Measurements from ENCODE around the gene FGGY. TPM values are rescaled to one million over a fixed set of nuclear protein-coding genes. Genes with fewer than 3 reads are reported as not detected.

The FGGY gene
- total RNA-seq, 1 donor from 2014 or later: 16.4 TPM

DNA sequence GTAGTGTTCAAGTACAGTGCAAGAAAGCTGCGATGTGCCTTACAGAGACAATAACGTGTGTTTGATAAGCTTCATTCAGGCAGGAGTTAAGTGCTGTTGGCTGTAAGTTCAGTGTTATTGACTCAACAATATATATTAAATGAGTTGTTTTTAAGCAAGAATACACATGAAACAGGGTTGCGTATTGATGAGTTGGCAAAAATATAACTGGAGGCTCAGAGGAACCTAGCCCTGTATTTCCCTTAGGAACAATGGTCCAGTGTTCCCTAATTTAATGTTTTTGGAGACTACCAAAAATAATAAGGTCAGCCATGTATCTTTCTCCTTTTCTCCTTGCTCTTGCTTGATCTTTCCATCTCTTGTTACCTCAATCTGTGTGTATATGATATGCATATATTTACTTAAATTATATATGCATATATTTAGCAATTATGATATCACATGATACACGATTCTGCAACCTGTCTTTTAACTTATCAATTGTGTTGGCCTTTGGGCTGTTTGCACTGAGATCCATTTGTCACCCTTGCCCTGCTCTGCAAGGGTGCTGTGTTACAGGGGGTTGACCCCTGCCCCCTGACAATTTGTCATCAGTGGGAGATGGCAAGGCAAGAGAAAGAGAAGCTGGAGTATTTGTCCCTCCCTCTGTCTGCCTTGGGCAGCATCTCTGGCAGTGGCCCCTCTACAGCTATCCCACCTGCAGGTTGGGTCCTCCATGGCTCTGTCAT is 109.7 kb downstream of the FGGY start:
- H3K4me3 Mint-ChIP-seq: no peak overlapping the region
- DNase-seq (ENCODE audit: low read depth, low spot score): no peak
- TF ChIP-seq, protein P1, sequence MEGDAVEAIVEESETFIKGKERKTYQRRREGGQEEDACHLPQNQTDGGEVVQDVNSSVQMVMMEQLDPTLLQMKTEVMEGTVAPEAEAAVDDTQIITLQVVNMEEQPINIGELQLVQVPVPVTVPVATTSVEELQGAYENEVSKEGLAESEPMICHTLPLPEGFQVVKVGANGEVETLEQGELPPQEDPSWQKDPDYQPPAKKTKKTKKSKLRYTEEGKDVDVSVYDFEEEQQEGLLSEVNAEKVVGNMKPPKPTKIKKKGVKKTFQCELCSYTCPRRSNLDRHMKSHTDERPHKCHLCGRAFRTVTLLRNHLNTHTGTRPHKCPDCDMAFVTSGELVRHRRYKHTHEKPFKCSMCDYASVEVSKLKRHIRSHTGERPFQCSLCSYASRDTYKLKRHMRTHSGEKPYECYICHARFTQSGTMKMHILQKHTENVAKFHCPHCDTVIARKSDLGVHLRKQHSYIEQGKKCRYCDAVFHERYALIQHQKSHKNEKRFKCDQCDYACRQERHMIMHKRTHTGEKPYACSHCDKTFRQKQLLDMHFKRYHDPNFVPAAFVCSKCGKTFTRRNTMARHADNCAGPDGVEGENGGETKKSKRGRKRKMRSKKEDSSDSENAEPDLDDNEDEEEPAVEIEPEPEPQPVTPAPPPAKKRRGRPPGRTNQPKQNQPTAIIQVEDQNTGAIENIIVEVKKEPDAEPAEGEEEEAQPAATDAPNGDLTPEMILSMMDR (conservative IDR thresholded peaks at IDR 0.05): no peak
- no peak overlapping the region for H3K27ac Mint-ChIP-seq (ENCODE audit: unreplicated experiment)
- no peaks in the 10 kb centered on the region for H3K27me3 Mint-ChIP-seq (ENCODE audit: low read depth)
- peaks cover 3% of the 10 kb centered on the region for H3K36me3 Mint-ChIP-seq (ENCODE audit: low read depth)
- H3K9me3 Mint-ChIP-seq: peaks cover 6% of the 10 kb centered on the region
- H3K4me1 Mint-ChIP-seq: peaks cover 44% of the 10 kb centered on the region

DNA sequence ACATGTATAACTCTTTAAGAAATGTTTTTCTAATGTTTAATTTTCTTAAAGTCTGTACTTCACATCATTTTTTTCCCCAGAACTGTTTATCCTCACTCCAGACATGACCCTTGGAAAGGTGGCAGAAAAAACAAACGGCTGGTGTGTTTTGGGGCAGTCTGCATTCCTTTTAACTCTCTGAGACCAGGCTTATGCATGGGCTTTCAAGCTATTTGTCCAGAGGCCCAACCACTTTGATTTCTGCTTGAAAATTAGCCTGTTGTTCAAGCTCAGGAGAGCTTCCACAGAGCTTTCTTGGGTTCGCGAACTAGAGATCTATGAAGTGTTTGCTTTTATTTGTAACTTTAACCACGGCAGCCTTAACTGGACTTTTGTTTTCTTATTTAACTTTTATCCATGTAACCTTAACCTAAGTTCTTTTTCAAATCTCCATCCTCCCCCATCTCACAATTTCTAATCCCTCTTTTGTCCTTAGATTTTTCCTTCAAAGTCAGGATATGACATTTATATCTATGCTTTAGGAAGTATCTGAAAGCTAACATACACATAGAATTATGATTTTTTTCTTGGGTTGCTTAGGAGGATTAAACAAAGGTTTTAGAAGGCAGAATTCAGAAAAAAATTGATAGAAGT is 111.8 kb downstream of the FGGY start:
- Mint-ChIP-seq H3K27me3 (ENCODE audit: low read depth) (no peaks in the 10 kb centered on the region), H3K4me3 (no peak overlapping the region), H3K4me1 (peaks cover 31% of the 10 kb centered on the region), H3K9me3 (peaks cover 5% of the 10 kb centered on the region), H3K36me3 (ENCODE audit: low read depth) (peaks cover 3% of the 10 kb centered on the region), H3K27ac (ENCODE audit: unreplicated experiment) (peak overlapping the region; percentile 53)
- TF ChIP-seq, protein P1 (conservative IDR thresholded peaks at IDR 0.05): no peak
- DNase-seq (ENCODE audit: low read depth, low spot score): no peak

DNA sequence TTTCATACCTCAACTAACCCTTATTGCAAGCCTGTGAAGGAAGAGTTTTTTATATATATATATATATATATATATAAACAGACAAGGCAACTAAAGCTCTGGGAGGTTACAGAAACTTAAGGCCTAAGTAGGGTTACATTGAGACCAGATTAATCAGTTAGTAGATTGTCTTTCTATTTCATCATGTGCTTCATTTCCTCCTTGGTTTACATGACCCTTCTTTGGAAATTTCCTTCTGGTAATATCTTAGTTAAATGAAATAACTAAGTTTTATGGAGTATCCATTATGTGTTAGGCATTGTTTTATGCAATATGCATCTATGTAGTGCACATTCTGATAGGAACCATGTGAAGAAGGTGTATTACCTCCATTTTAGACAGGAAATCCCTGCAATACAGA is 112.7 kb downstream of the FGGY start:
- no peaks in the 10 kb centered on the region for H3K27me3 Mint-ChIP-seq (ENCODE audit: low read depth)

DNA sequence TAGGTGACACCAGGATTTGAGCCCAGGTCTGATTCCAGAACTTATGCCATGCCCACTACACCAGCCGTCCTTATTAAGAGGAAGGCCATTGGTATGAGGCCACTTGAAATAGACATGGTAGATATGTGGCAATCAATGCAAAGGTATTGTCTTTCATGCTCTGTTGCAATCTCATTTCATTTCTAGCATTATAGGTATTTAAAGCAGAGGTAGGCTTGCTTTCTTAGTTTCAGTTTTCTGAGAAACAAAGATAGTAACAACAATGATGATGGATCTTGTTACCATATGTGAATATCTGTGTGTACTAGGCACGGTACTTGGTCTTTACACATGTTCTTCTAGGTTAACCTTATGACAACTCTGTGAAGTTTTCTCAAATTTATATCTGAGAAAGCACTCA is 113.1 kb downstream of the FGGY start:
- H3K4me3 Mint-ChIP-seq: no peak overlapping the region
- TF ChIP-seq, protein P1 (conservative IDR thresholded peaks at IDR 0.05): no peak
- H3K9me3 Mint-ChIP-seq: peaks cover 5% of the 10 kb centered on the region
- H3K27me3 Mint-ChIP-seq (ENCODE audit: low read depth): no peaks in the 10 kb centered on the region
- H3K36me3 Mint-ChIP-seq (ENCODE audit: low read depth): peaks cover 3% of the 10 kb centered on the region
- H3K27ac Mint-ChIP-seq (ENCODE audit: unreplicated experiment): no peak overlapping the region
- H3K4me1 Mint-ChIP-seq: peaks cover 26% of the 10 kb centered on the region
- DNase-seq (ENCODE audit: low read depth, low spot score): no peak

More for the DNA sequence above, 112.7 kb downstream of the FGGY start:
- peaks cover 5% of the 10 kb centered on the region for H3K9me3 Mint-ChIP-seq
- no peak for DNase-seq (ENCODE audit: low read depth, low spot score)
- no peak overlapping the region for H3K4me3 Mint-ChIP-seq
- peak overlapping the region; percentile 44 for H3K27ac Mint-ChIP-seq (ENCODE audit: unreplicated experiment)
- peaks cover 31% of the 10 kb centered on the region for H3K4me1 Mint-ChIP-seq
- peaks cover 3% of the 10 kb centered on the region for H3K36me3 Mint-ChIP-seq (ENCODE audit: low read depth)
- TF ChIP-seq, protein P1 (conservative IDR thresholded peaks at IDR 0.05): no peak

DNA sequence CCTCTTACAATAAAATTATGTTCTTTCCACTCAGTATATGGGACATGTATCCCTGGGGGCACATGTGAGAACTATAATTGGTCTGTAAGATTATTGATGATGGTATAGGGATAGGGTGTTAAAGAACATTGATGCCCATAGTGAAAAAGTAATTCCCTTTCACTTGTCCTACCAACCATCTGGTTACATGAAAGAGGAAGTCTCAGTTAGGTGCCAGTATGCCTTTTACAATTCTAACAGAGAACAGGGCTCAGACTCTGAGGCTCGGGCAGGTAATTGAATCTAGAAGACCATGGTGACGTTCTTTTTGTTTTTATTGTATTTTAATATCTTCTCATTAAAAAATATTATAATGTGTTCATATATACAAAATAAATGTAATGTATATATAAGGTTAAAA is 113.6 kb downstream of the FGGY start:
- peaks cover 3% of the 10 kb centered on the region for H3K36me3 Mint-ChIP-seq (ENCODE audit: low read depth)
- no peak for DNase-seq (ENCODE audit: low read depth, low spot score)
- no peak overlapping the region for H3K4me3 Mint-ChIP-seq
- no peaks in the 10 kb centered on the region for H3K27me3 Mint-ChIP-seq (ENCODE audit: low read depth)
- H3K4me1 Mint-ChIP-seq: peaks cover 26% of the 10 kb centered on the region
- H3K9me3 Mint-ChIP-seq: peaks cover 5% of the 10 kb centered on the region
- no peak overlapping the region for H3K27ac Mint-ChIP-seq (ENCODE audit: unreplicated experiment)
- TF ChIP-seq, protein P1 (conservative IDR thresholded peaks at IDR 0.05): no peak

Data from neural crest cell (in vitro differentiated cells).